Endothelial cell of umbilical vein (primary cell): ENCODE results near the gene MRPS35. TPM values are rescaled to one million over a fixed set of nuclear protein-coding genes. Genes with fewer than 3 reads are reported as not detected.

Experiments
- BruUV-seq: library from RNA; stranded (reverse); fragments of 400-500 nt; replicated peaks from 2 replicates; lab custom pipeline; 2021; lab: Mats Ljungman, UMichigan
- CTCF ChIA-PET: fragments of 300-600, 350-600 bp; sonication (Branson Sonifier 250); formaldehyde crosslinking; loops from one replicate; lab custom pipeline; 2021; ENCODE audit warnings: antibody characterized with exemption, inconsistent platforms; lab: Charles Lee
- POLR2A ChIA-PET: fragments of 300-600, 350-600 bp; sonication (Branson Sonifier 250); formaldehyde crosslinking; loops from one replicate; lab custom pipeline; 2021; ENCODE audit warnings: antibody characterized with exemption, inconsistent platforms; lab: Charles Lee
- DNase-seq: peaks from one replicate; pipeline ENCODE4 v3.0.0-alpha.2; 2011; ENCODE audit warnings: low read depth, low spot score
- FAIRE-seq: peaks from 2 replicates; lab custom pipeline; 2011; peaks lifted over from hg19 to GRCh38; lab: Jason Lieb, UNC
- H2AFZ ChIP-seq: 2 replicates; pipeline ENCODE4 v1.6.0; 2012; ENCODE audit warnings: low read depth, low read length, control low read depth, inconsistent platforms
- H3K27ac ChIP-seq: 2 replicates; pipeline ENCODE4 v1.5.1; 2011; ENCODE audit warnings: low read depth, mild to moderate bottlenecking, control low read depth, low read length, moderate library complexity; ENCODE audit not compliant: insufficient read depth
- H3K27me3 ChIP-seq, 2 experiments: 2 replicates each; pipeline versions ENCODE4 v1.6.0 to v1.6.1; 2011; ENCODE audit warnings: low read length in 2 of 2, mixed read lengths in 1 of 2; ENCODE audit not compliant: control insufficient read depth in 2 of 2, insufficient read depth in 2 of 2
- H3K36me3 ChIP-seq, 2 experiments: 2 replicates in 1 of 2; 3 replicates in 1 of 2; pipeline ENCODE4 v1.5.1; 2011; ENCODE audit warnings: low read length in 2 of 2, mild to moderate bottlenecking in 1 of 2, moderate library complexity in 1 of 2; ENCODE audit not compliant: control insufficient read depth in 2 of 2, insufficient read depth in 2 of 2; ENCODE audit errors: extremely low read depth in 1 of 2
- H3K4me1 ChIP-seq: 3 replicates; pipeline ENCODE4 v1.5.1; 2011; ENCODE audit warnings: mild to moderate bottlenecking, low read length; ENCODE audit not compliant: control insufficient read depth, insufficient read depth; ENCODE audit errors: extremely low read depth
- H3K4me2 ChIP-seq: 2 replicates; pipeline ENCODE4 v1.6.1; 2011; ENCODE audit warnings: low read length, control low read depth, mixed read lengths; ENCODE audit not compliant: insufficient read depth
- H3K4me3 ChIP-seq, 3 experiments: fragments of 200-600 bp in 1 of 3; sonication (generic), shearing (Covaris generic) in 1 of 3; replicated peaks in 1 of 3; 2 replicates each; pipeline ENCODE4 v1.5.1; 2011 to 2016; ENCODE audit warnings: control low read depth in 3 of 3, low read length in 3 of 3, mild to moderate bottlenecking in 2 of 3, inconsistent platforms in 1 of 3, low read depth in 1 of 3, moderate library complexity in 1 of 3; ENCODE audit not compliant: insufficient read depth in 1 of 3
- H3K79me2 ChIP-seq: 2 replicates; pipeline ENCODE4 v1.6.0; 2012; ENCODE audit warnings: low read length, inconsistent platforms; ENCODE audit not compliant: control insufficient read depth, insufficient read depth
- H3K9ac ChIP-seq: replicated peaks from 2 replicates; pipeline ENCODE3; 2011; ENCODE audit warnings: low read length, control low read depth; ENCODE audit not compliant: insufficient read depth; ENCODE audit errors: extremely low read depth
- H3K9me1 ChIP-seq: replicated peaks from 3 replicates; pipeline ENCODE4 v1.6.0; 2011; ENCODE audit warnings: mild to moderate bottlenecking, low read length; ENCODE audit not compliant: control insufficient read depth, insufficient read depth; ENCODE audit errors: extremely low read depth
- H3K9me3 ChIP-seq: replicated peaks from 2 replicates; pipeline ENCODE4 v1.5.1; 2012; ENCODE audit warnings: low read length, inconsistent platforms; ENCODE audit not compliant: control insufficient read depth, insufficient read depth
- H4K20me1 ChIP-seq: replicated peaks from 2 replicates; pipeline ENCODE3; 2011; ENCODE audit warnings: mild to moderate bottlenecking, low read length; ENCODE audit not compliant: control insufficient read depth, insufficient read depth; ENCODE audit errors: extremely low read depth
- CTCF ChIP-seq, 2 donors: IDR thresholded peaks; 1 replicate in 1 of 2; 2 replicates in 1 of 2; pipeline ENCODE4 v1.5.1; 2011; ENCODE audit warnings: low read length in 2 of 2, mild to moderate bottlenecking in 2 of 2, moderate library complexity in 2 of 2, control low read depth in 1 of 2, inconsistent platforms in 1 of 2, low read depth in 1 of 2; ENCODE audit not compliant: insufficient read depth in 1 of 2; ENCODE audit errors: extremely low read depth in 1 of 2
- EZH2 ChIP-seq: IDR thresholded peaks from 2 replicates; pipeline ENCODE4 v1.6.1; 2012; ENCODE audit warnings: borderline replicate concordance, low read depth, mild to moderate bottlenecking, moderate library complexity, low read length, inconsistent platforms; ENCODE audit not compliant: severe bottlenecking
- FOS ChIP-seq: IDR thresholded peaks from 2 replicates; pipeline ENCODE4 v1.6.1; 2011; ENCODE audit warnings: mild to moderate bottlenecking, low read length, moderate library complexity, borderline replicate concordance; ENCODE audit not compliant: insufficient read depth
- GATA2 ChIP-seq: IDR thresholded peaks from 2 replicates; pipeline ENCODE4 v1.7.0; 2011; ENCODE audit warnings: low read depth, mild to moderate bottlenecking, moderate library complexity, mixed read lengths, low read length; ENCODE audit not compliant: insufficient read length, insufficient read depth
- JUN ChIP-seq: IDR thresholded peaks from 2 replicates; pipeline ENCODE4 v1.6.1; 2011; ENCODE audit warnings: borderline replicate concordance, low read depth; ENCODE audit not compliant: insufficient read length, insufficient read depth
- MYC ChIP-seq: IDR thresholded peaks from one replicate; pipeline ENCODE4 v1.6.1; 2011; ENCODE audit warnings: mild to moderate bottlenecking, low read depth, low read length
- POLR2A ChIP-seq: IDR thresholded peaks from 2 replicates; pipeline ENCODE4 v1.6.1; 2012; ENCODE audit warnings: low read depth, mild to moderate bottlenecking, control low read depth, low read length
- POLR2AphosphoS5 ChIP-seq: IDR thresholded peaks from 2 replicates; pipeline ENCODE4 v1.6.1; 2012; ENCODE audit warnings: low read depth, mild to moderate bottlenecking, control low read depth, low read length, moderate library complexity; ENCODE audit not compliant: insufficient read depth
- dilution Hi-C: fragments of 300-500 bp; cut with MboI; formaldehyde crosslinking; loops from one replicate; pipeline ENCODE4 v1.15.0; 2019; ENCODE audit warnings: low sequenced_read_pairs; ENCODE audit not compliant: extremely low pct_ligation_motif_present
- intact Hi-C: fragments of 100-400 bp; cut with micrococcal nuclease; formaldehyde crosslinking; loops from one replicate; pipeline ENCODE4 v1.10.0; 2022
- polyA plus RNA-seq, 4 experiments: library from polyadenylated mRNA; depleted of rRNA in 3 of 4; stranded (reverse) in 3 of 4; unstranded in 1 of 4; fragments of >200 nt; gene quantifications; 2 replicates each; pipeline versions ENCODE4 v1.2.1 to v1.2.3, GENCODE V29; 2011 to 2012; ENCODE audit warnings: missing spikeins in 1 of 4
- total RNA-seq: library from RNA; stranded (reverse); gene quantifications from 2 replicates; pipeline ENCODE4 v1.2.3, GENCODE V29; 2021
- TF ChIP-seq, protein P1 (sequence below): IDR thresholded peaks from 2 replicates; pipeline ENCODE4 v1.6.1; 2011; ENCODE audit not compliant: insufficient read depth, insufficient read length

MRPS35 gene
- total and polyA plus RNA-seq, 2 donors (not counting 3 experiments of a cell fraction or from before 2014, with no cell fraction given): 22.7 to 38.6 TPM

GRCh38 chr12:27787559-27787958, 76.9 kb downstream of the MRPS35 start:
- Histone ChIP-seq H4K20me1 (no peaks in the 10 kb centered on the region), H3K36me3 (peaks cover 3% of the 10 kb centered on the region in 2 experiments), H3K4me1 (peaks cover 10% of the 10 kb centered on the region), H3K27me3 (no peaks in the 10 kb centered on the region), H3K9me3 (no peaks in the 10 kb centered on the region), H3K9ac (no peak overlapping the region), H3K9me1 (no peaks in the 10 kb centered on the region), H2AFZ (no peak overlapping the region), H3K27ac (no peak overlapping the region), H3K4me2 (no peak overlapping the region), H3K4me3 (no peak overlapping the region), H3K79me2 (peaks cover 58% of the 10 kb centered on the region)
- DNase-seq (no peak), FAIRE-seq (no peak)
- intact Hi-C loops: no loop called here
- BruUV-seq: no TSS peak
- dilution Hi-C loops: no loop called here
- POLR2A ChIA-PET: no interaction called here
- CTCF ChIA-PET: interaction anchor here (1.1 to 2.1 kb wide), 3 partner anchors 11 to 52 kb away, joined by 5 to 10 read pairs (median 7); no protein-coding TSS in a partner anchor
- TF ChIP-seq EZH2 (no peak), POLR2A (no peak), MYC (no peak)

DNA sequence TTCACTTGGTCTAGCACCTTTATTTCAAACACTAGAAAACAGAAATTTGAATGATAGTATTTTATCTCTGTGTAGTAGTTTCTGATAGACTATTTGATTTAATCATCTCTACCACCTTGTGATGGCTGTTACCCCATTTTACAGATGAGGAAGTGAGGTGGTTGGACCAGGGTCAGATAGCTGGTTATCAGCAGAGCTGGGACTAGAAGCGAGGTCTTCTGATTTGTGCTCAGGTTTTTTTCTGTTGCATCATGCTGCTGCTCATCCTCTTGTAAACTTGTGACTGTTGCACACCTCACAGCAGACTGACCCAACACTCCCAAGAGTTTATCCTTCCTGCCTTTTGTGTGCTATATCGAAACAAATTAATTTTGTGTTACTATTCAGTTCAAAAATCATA, 79.5 kb downstream of the MRPS35 start:
- H3K4me1 ChIP-seq: peaks cover 10% of the 10 kb centered on the region
- no peaks in the 10 kb centered on the region for H3K27me3 ChIP-seq
- CTCF ChIA-PET: interaction anchor here (0.9 to 1.2 kb wide), 2 partner anchors 9 to 57 kb away, joined by 3 read pairs; no protein-coding TSS in a partner anchor
- no peak overlapping the region for H3K4me2 ChIP-seq
- no peak overlapping the region for H3K9ac ChIP-seq
- H3K27ac ChIP-seq: no peak overlapping the region
- no peak overlapping the region for H2AFZ ChIP-seq
- H3K9me3 ChIP-seq: no peaks in the 10 kb centered on the region
- peaks cover 41% of the 10 kb centered on the region for H3K79me2 ChIP-seq
- BruUV-seq: no TSS peak
- POLR2A ChIA-PET: no interaction called here
- FAIRE-seq (no peak), DNase-seq (no peak)
- intact Hi-C loops: no loop called here
- dilution Hi-C loops: no loop called here
- H3K36me3 ChIP-seq: peaks cover 5 to 11% of the 10 kb centered on the region in 2 experiments
- H3K4me3 ChIP-seq: no peak overlapping the region
- H4K20me1 ChIP-seq: no peaks in the 10 kb centered on the region
- H3K9me1 ChIP-seq: no peaks in the 10 kb centered on the region
- TF ChIP-seq EZH2 (no peak), CTCF (IDR thresholded peaks at IDR 0.05; ENCODE audit: extremely low read depth in 1 of 2, insufficient read depth in 1 of 2, low read depth in 1 of 2, low read length in 2 of 2) (no peak), POLR2A (no peak), GATA2 (no peak), FOS (no peak), MYC (no peak), JUN (no peak), POLR2AphosphoS5 (no peak)
- TF ChIP-seq, protein P1, sequence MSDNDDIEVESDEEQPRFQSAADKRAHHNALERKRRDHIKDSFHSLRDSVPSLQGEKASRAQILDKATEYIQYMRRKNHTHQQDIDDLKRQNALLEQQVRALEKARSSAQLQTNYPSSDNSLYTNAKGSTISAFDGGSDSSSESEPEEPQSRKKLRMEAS: no peak
